Osteoblast (primary cell): Measurements from ENCODE around the gene FARS2. TPM values are rescaled to one million over a fixed set of nuclear protein-coding genes. Genes with fewer than 3 reads are reported as not detected.

Experiments used
- DNase-seq: peaks from one replicate; pipeline ENCODE4 v3.0.0; 2011; ENCODE audit warnings: low spot score, mixed read lengths; ENCODE audit not compliant: insufficient read length; ENCODE audit errors: missing footprints
- H2AFZ ChIP-seq: 2 replicates; pipeline ENCODE4 v1.6.0; 2011; ENCODE audit warnings: mild to moderate bottlenecking, low read length
- H3K27ac ChIP-seq: 2 replicates; pipeline ENCODE4 v1.5.1; 2011; ENCODE audit warnings: mild to moderate bottlenecking, low read depth, low read length, moderate library complexity
- H3K27me3 ChIP-seq: 2 replicates; pipeline ENCODE4 v1.6.0; 2012; ENCODE audit warnings: mild to moderate bottlenecking, control low read depth, inconsistent platforms, low read length, moderate library complexity; ENCODE audit not compliant: insufficient read depth
- H3K36me3 ChIP-seq: 2 replicates; pipeline ENCODE4 v1.5.1; 2011; ENCODE audit warnings: mild to moderate bottlenecking, low read length, control low read depth, moderate library complexity; ENCODE audit not compliant: insufficient read depth
- H3K4me1 ChIP-seq: 2 replicates; pipeline ENCODE4 v1.5.1; 2011; ENCODE audit warnings: mild to moderate bottlenecking, low read length, control low read depth, moderate library complexity; ENCODE audit not compliant: insufficient read depth
- H3K4me2 ChIP-seq: 2 replicates; pipeline ENCODE4 v1.6.0; 2011; ENCODE audit warnings: mild to moderate bottlenecking, low read length; ENCODE audit not compliant: insufficient read depth
- H3K4me3 ChIP-seq: fragments of 200-600 bp; sonication (generic); 3 replicates; pipeline ENCODE4 v1.5.1; 2012; ENCODE audit warnings: mild to moderate bottlenecking, low read length, inconsistent platforms; ENCODE audit not compliant: insufficient read depth
- H3K79me2 ChIP-seq: 2 replicates; pipeline ENCODE4 v1.6.0; 2012; ENCODE audit warnings: mild to moderate bottlenecking, low read length, control low read depth, inconsistent platforms; ENCODE audit not compliant: insufficient read depth
- H3K9me3 ChIP-seq: 2 replicates; pipeline ENCODE4 v1.5.1; 2011; ENCODE audit warnings: low read depth, low read length, control low read depth
- H4K20me1 ChIP-seq: 2 replicates; pipeline ENCODE4 v1.6.0; 2012; ENCODE audit warnings: mild to moderate bottlenecking, low read length, control low read depth; ENCODE audit not compliant: insufficient read depth
- CTCF ChIP-seq: IDR thresholded peaks from 2 replicates; pipeline ENCODE4 v1.5.1; 2011; ENCODE audit warnings: mild to moderate bottlenecking, low read depth, low read length, moderate library complexity; ENCODE audit errors: extremely low read depth
- total RNA-seq: library from RNA; depleted of rRNA; stranded (reverse); fragments of >200 nt; gene quantifications from 2 replicates; pipeline ENCODE4 v1.2.3, GENCODE V29; 2012

FARS2 gene
- total RNA-seq, 1 donor = 29.7 TPM

- Histone ChIP-seq H3K79me2 (peaks cover 29% of the 10 kb centered on the region), H3K9me3 (no peaks in the 10 kb centered on the region), H3K27me3 (no peaks in the 10 kb centered on the region), H3K4me3 (no peak overlapping the region), H3K27ac (no peak overlapping the region), H4K20me1 (peaks cover 11% of the 10 kb centered on the region), H3K4me1 (no peaks in the 10 kb centered on the region), H3K36me3 (no peaks in the 10 kb centered on the region), H2AFZ (no peak overlapping the region), H3K4me2 (no peak overlapping the region)
- TF ChIP-seq CTCF = no peak
- no peak for DNase-seq
These were observed 12.9 kb downstream of the FARS2 start for GRCh38 chr6:5274231-5274630.

- no peak for DNase-seq
- Histone ChIP-seq H3K79me2 (peaks cover 28% of the 10 kb centered on the region), H3K27me3 (no peaks in the 10 kb centered on the region), H3K4me2 (no peak overlapping the region), H3K9me3 (no peaks in the 10 kb centered on the region), H3K4me3 (no peak overlapping the region), H3K4me1 (no peaks in the 10 kb centered on the region), H4K20me1 (peaks cover 11% of the 10 kb centered on the region), H3K36me3 (no peaks in the 10 kb centered on the region), H3K27ac (no peak overlapping the region), H2AFZ (no peak overlapping the region)
- TF ChIP-seq CTCF = peak; percentile 24
These were observed 14.2 kb downstream of the FARS2 start for GRCh38 chr6:5275497-5275896.

GRCh38 chr6:5276581-5276980 lies 15.3 kb downstream of the FARS2 start:
- no peak overlapping the region for H3K4me2 ChIP-seq
- peaks cover 7% of the 10 kb centered on the region for H4K20me1 ChIP-seq
- peaks cover 22% of the 10 kb centered on the region for H3K79me2 ChIP-seq
- DNase-seq = no peak
- H3K9me3 ChIP-seq = no peaks in the 10 kb centered on the region
- no peaks in the 10 kb centered on the region for H3K27me3 ChIP-seq
- no peak overlapping the region for H2AFZ ChIP-seq
- H3K36me3 ChIP-seq = no peaks in the 10 kb centered on the region
- no peak overlapping the region for H3K4me3 ChIP-seq
- no peaks in the 10 kb centered on the region for H3K4me1 ChIP-seq
- TF ChIP-seq CTCF = no peak
- H3K27ac ChIP-seq = no peak overlapping the region

GRCh38 chr6:5277589-5277988 lies 16.3 kb downstream of the FARS2 start:
- no peak overlapping the region for H3K27ac ChIP-seq

More at GRCh38 chr6:5277589-5277988, 16.3 kb downstream of the FARS2 start:
- H3K4me2 ChIP-seq = no peak overlapping the region
- no peaks in the 10 kb centered on the region for H3K4me1 ChIP-seq
- TF ChIP-seq CTCF = no peak
- H3K9me3 ChIP-seq = no peaks in the 10 kb centered on the region
- H4K20me1 ChIP-seq = peaks cover 10% of the 10 kb centered on the region
- no peak for DNase-seq
- H3K27me3 ChIP-seq = no peaks in the 10 kb centered on the region
- peaks cover 22% of the 10 kb centered on the region for H3K79me2 ChIP-seq
- H2AFZ ChIP-seq = no peak overlapping the region
- H3K4me3 ChIP-seq = no peak overlapping the region
- H3K36me3 ChIP-seq = no peaks in the 10 kb centered on the region
